Keratinocyte (primary cell): ENCODE measurements around the gene TBC1D30. TPM values are rescaled to one million over a fixed set of nuclear protein-coding genes. Genes with fewer than 3 reads are reported as not detected.

Experiments
- DNase-seq: peaks from one replicate; pipeline ENCODE4 v3.0.0-alpha.2; 2011; ENCODE audit warnings: low read depth, missing footprints, low spot score
- FAIRE-seq: peaks from 2 replicates; lab custom pipeline; 2011; peaks lifted over from hg19 to GRCh38; lab: Jason Lieb, UNC
- H2AFZ ChIP-seq: 2 replicates; pipeline ENCODE4 v1.6.0; 2012; ENCODE audit warnings: low read length, control low read depth, inconsistent platforms; ENCODE audit not compliant: control insufficient read depth
- H3K27ac ChIP-seq: 2 replicates; pipeline ENCODE4 v1.5.1; 2011; ENCODE audit warnings: low read length; ENCODE audit not compliant: control insufficient read depth, insufficient read depth
- H3K27me3 ChIP-seq: 3 replicates; pipeline ENCODE4 v1.6.0; 2011; ENCODE audit warnings: low read length; ENCODE audit not compliant: control insufficient read depth, insufficient read depth; ENCODE audit errors: extremely low read depth
- H3K36me3 ChIP-seq, 2 experiments: 2 replicates in 1 of 2; 3 replicates in 1 of 2; pipeline ENCODE4 v1.5.1; 2011; ENCODE audit warnings: low read length in 2 of 2, mild to moderate bottlenecking in 1 of 2; ENCODE audit not compliant: control insufficient read depth in 2 of 2, insufficient read depth in 2 of 2; ENCODE audit errors: extremely low read depth in 1 of 2
- H3K4me1 ChIP-seq: 3 replicates; pipeline ENCODE4 v1.5.1; 2011; ENCODE audit warnings: low read length; ENCODE audit not compliant: control insufficient read depth, insufficient read depth; ENCODE audit errors: extremely low read depth
- H3K4me2 ChIP-seq: 3 replicates; pipeline ENCODE4 v1.6.0; 2011; ENCODE audit warnings: low read depth, low read length; ENCODE audit not compliant: control insufficient read depth, insufficient read depth; ENCODE audit errors: extremely low read depth
- H3K4me3 ChIP-seq, 3 experiments: fragments of 200-600 bp in 1 of 3; sonication (generic) in 1 of 3; 2 replicates in 2 of 3; 3 replicates in 1 of 3; pipeline ENCODE4 v1.5.1; 2011 to 2016; ENCODE audit warnings: low read length in 3 of 3, mild to moderate bottlenecking in 3 of 3, control low read depth in 2 of 3, inconsistent platforms in 1 of 3, low read depth in 1 of 3, mixed read lengths in 1 of 3, mixed run types in 1 of 3, moderate library complexity in 1 of 3; ENCODE audit not compliant: control insufficient read depth in 2 of 3, insufficient read depth in 2 of 3; ENCODE audit errors: extremely low read depth in 1 of 3
- H3K79me2 ChIP-seq: 2 replicates; pipeline ENCODE4 v1.6.0; 2012; ENCODE audit warnings: low read length; ENCODE audit not compliant: control insufficient read depth, insufficient read depth
- H3K9ac ChIP-seq: 3 replicates; pipeline ENCODE4 v1.6.0; 2011; ENCODE audit warnings: low read length; ENCODE audit not compliant: control insufficient read depth, insufficient read depth; ENCODE audit errors: extremely low read depth
- H3K9me1 ChIP-seq: 3 replicates; pipeline ENCODE4 v1.6.0; 2011; ENCODE audit warnings: low read length; ENCODE audit not compliant: control insufficient read depth, insufficient read depth; ENCODE audit errors: extremely low read depth
- H3K9me3 ChIP-seq: 2 replicates; pipeline ENCODE4 v1.5.1; 2012; ENCODE audit warnings: low read depth, low read length; ENCODE audit not compliant: control insufficient read depth
- H4K20me1 ChIP-seq: 3 replicates; pipeline ENCODE4 v1.6.0; 2011; ENCODE audit warnings: low read length; ENCODE audit not compliant: control insufficient read depth, insufficient read depth; ENCODE audit errors: extremely low read depth
- EZH2 ChIP-seq: IDR thresholded peaks from one replicate; pipeline ENCODE4 v1.6.1; 2012; ENCODE audit warnings: inconsistent platforms, mild to moderate bottlenecking, low read length, moderate library complexity
- dilution Hi-C: fragments of 300-500 bp; cut with MboI; formaldehyde crosslinking; loops from one replicate; pipeline ENCODE4 v1.7.0; 2020; ENCODE audit warnings: low sequenced_read_pairs; ENCODE audit not compliant: extremely low pct_ligation_motif_present
- polyA plus RNA-seq, 5 experiments: library from polyadenylated mRNA; depleted of rRNA in 3 of 5; stranded (reverse) in 3 of 5; stranded (forward) in 1 of 5; unstranded in 1 of 5; fragments of >200 nt; gene quantifications; 1 replicate in 1 of 5; 2 replicates in 3 of 5; 3 replicates in 1 of 5; pipeline versions ENCODE4 v1.2.1 to v1.2.3, GENCODE V29; 2011 to 2012; ENCODE audit warnings: missing spikeins in 2 of 5, low read depth in 1 of 5, low replicate concordance in 1 of 5
- TF ChIP-seq, protein P1 (sequence below), 3 experiments: IDR thresholded peaks in 1 of 3; conservative IDR thresholded peaks in 1 of 3; optimal IDR thresholded peaks in 1 of 3; 2 replicates in 2 of 3; 3 replicates in 1 of 3; pipeline versions ENCODE3 to v1.5.1; 2011; ENCODE audit warnings: low read length in 3 of 3, mild to moderate bottlenecking in 3 of 3, moderate library complexity in 2 of 3, control low read depth in 1 of 3, inconsistent platforms in 1 of 3; ENCODE audit not compliant: insufficient read depth in 2 of 3; ENCODE audit errors: extremely low read depth in 1 of 3

TBC1D30 gene
- polyA plus RNA-seq, 1 donor (not counting 4 experiments of a cell fraction or from before 2014, with no cell fraction given): 0.50 TPM

- H3K4me1 ChIP-seq: peaks cover 4% of the 10 kb centered on the region
- H3K4me2 ChIP-seq: peak overlapping the region; percentile 76
- H3K4me3 ChIP-seq: no peak overlapping the region
- peaks cover 44% of the 10 kb centered on the region for H3K27me3 ChIP-seq
- dilution Hi-C loops: no loop called here
- no peak for DNase-seq
- TF ChIP-seq, protein P1, sequence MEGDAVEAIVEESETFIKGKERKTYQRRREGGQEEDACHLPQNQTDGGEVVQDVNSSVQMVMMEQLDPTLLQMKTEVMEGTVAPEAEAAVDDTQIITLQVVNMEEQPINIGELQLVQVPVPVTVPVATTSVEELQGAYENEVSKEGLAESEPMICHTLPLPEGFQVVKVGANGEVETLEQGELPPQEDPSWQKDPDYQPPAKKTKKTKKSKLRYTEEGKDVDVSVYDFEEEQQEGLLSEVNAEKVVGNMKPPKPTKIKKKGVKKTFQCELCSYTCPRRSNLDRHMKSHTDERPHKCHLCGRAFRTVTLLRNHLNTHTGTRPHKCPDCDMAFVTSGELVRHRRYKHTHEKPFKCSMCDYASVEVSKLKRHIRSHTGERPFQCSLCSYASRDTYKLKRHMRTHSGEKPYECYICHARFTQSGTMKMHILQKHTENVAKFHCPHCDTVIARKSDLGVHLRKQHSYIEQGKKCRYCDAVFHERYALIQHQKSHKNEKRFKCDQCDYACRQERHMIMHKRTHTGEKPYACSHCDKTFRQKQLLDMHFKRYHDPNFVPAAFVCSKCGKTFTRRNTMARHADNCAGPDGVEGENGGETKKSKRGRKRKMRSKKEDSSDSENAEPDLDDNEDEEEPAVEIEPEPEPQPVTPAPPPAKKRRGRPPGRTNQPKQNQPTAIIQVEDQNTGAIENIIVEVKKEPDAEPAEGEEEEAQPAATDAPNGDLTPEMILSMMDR (optimal IDR thresholded peaks at IDR 0.05 in 1 of 3, IDR thresholded peaks at IDR 0.05 in 1 of 3, conservative IDR thresholded peaks at IDR 0.05 in 1 of 3; ENCODE audit: extremely low read depth in 1 of 3, insufficient read depth in 2 of 3, low read length in 3 of 3): no peak
- no peak for TF ChIP-seq EZH2
- no peak overlapping the region for H3K9ac ChIP-seq
- H2AFZ ChIP-seq: no peak overlapping the region
- no peak overlapping the region for H3K27ac ChIP-seq
- H4K20me1 ChIP-seq: no peaks in the 10 kb centered on the region
- FAIRE-seq: no peak
- no peaks in the 10 kb centered on the region for H3K9me1 ChIP-seq
- no peaks in the 10 kb centered on the region for H3K9me3 ChIP-seq
- no peaks in the 10 kb centered on the region for H3K36me3 ChIP-seq
- H3K79me2 ChIP-seq: no peaks in the 10 kb centered on the region
Observed at GRCh38 chr12:64782191-64782876, 42.1 kb upstream of the TBC1D30 start.

DNA sequence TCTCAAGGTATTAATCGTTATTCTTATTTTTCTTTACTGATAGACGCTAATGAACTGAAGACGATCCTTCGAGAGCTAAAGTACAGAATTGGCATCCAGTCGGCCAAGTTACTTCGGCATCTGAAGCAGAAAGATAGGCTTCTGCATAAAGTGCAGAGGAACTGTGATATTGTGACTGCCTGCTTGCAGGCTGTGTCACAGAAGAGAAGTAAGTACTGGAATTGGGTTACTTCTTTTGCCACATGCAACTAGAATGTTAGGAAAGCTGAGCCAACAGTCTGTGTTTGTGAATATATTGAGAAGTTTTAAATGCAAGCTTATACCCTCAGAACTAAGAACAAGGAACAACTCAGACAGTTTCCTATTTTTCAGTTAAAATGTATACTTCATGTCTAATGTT, 38.6 kb upstream of the TBC1D30 start:
- H3K4me2 ChIP-seq: no peak overlapping the region
- dilution Hi-C loops: no loop called here
- no peak for FAIRE-seq
- peaks cover 24% of the 10 kb centered on the region for H3K27me3 ChIP-seq
- TF ChIP-seq, protein P1 (optimal IDR thresholded peaks at IDR 0.05 in 1 of 3, IDR thresholded peaks at IDR 0.05 in 1 of 3, conservative IDR thresholded peaks at IDR 0.05 in 1 of 3; ENCODE audit: extremely low read depth in 1 of 3, insufficient read depth in 2 of 3, low read length in 3 of 3): no peak
- no peak for TF ChIP-seq EZH2
- H4K20me1 ChIP-seq: no peaks in the 10 kb centered on the region
- no peak for DNase-seq
- no peak overlapping the region for H3K27ac ChIP-seq
- no peaks in the 10 kb centered on the region for H3K9me3 ChIP-seq
- no peaks in the 10 kb centered on the region for H3K9me1 ChIP-seq
- no peaks in the 10 kb centered on the region for H3K36me3 ChIP-seq
- H3K79me2 ChIP-seq: no peaks in the 10 kb centered on the region
- H3K4me3 ChIP-seq: no peak overlapping the region
- H2AFZ ChIP-seq: no peak overlapping the region
- peaks cover 4% of the 10 kb centered on the region for H3K4me1 ChIP-seq
- H3K9ac ChIP-seq: no peak overlapping the region
